T-cell (primary cell): Measurements from ENCODE around the gene CREBBP. TPM values are rescaled to one million over a fixed set of nuclear protein-coding genes. Genes with fewer than 3 reads are reported as not detected.

ENCODE experiments used
- ATAC-seq, 4 experiments: fragments of 200-7000 bp in 3 of 4; fragments of 150-1000 bp in 1 of 4; cut with Tn5 transposase; replicated peaks in 1 of 4; 1 replicate in 3 of 4; 2 replicates in 1 of 4; pipeline ENCODE4 v1.10.0; 2021; ENCODE audit warnings: moderate library complexity in 3 of 4, mild to moderate bottlenecking in 2 of 4, moderate number of reproducible peaks in 1 of 4
- CTCF ChIA-PET, 2 donors: fragments of 300-600 bp; sonication (Branson Sonifier 250); formaldehyde crosslinking; loops; one replicate each; lab custom pipeline; 2022; ENCODE audit warnings: antibody characterized with exemption in 2 of 2; lab: Charles Lee
- POLR2A ChIA-PET, 2 donors: fragments of 300-600 bp; sonication (Branson Sonifier 250); formaldehyde crosslinking; loops; one replicate each; lab custom pipeline; 2022; ENCODE audit warnings: antibody characterized with exemption in 2 of 2; lab: Charles Lee
- DNase-seq, 35 experiments: peaks; one replicate each; pipeline versions ENCODE4 v3.0.0 to v3.0.0-alpha.2; 2013 to 2023
- H3K27ac ChIP-seq: one replicate; pipeline ENCODE4 v1.5.1; 2013; ENCODE audit warnings: low read length
- H3K27me3 ChIP-seq, 2 experiments: replicated peaks in 1 of 2; 1 replicate in 1 of 2; 2 replicates in 1 of 2; pipeline versions ENCODE4 v1.6.1 to v1.7.0; 2013; ENCODE audit warnings: low read length in 1 of 2, mixed read lengths in 1 of 2; ENCODE audit not compliant: control insufficient read depth in 2 of 2, insufficient read depth in 2 of 2; ENCODE audit errors: extremely low read depth in 1 of 2
- H3K36me3 ChIP-seq, 2 donors: 1 replicate in 1 of 2; 2 replicates in 1 of 2; pipeline versions ENCODE4 v1.6.1 to v1.7.0; 2013; ENCODE audit warnings: low read length in 1 of 2; ENCODE audit not compliant: control insufficient read depth in 2 of 2, insufficient read depth in 1 of 2; ENCODE audit errors: extremely low read depth in 1 of 2
- H3K4me1 ChIP-seq, 2 experiments: 1 replicate in 1 of 2; 2 replicates in 1 of 2; pipeline versions ENCODE4 v1.6.1 to v1.7.0; 2013; ENCODE audit warnings: low read length in 2 of 2, mixed read lengths in 1 of 2; ENCODE audit not compliant: insufficient read depth in 2 of 2, control insufficient read depth in 1 of 2; ENCODE audit errors: extremely low read depth in 1 of 2
- H3K4me3 ChIP-seq, 2 donors: 1 replicate in 1 of 2; 2 replicates in 1 of 2; pipeline versions ENCODE4 v1.5.1 to v1.7.0; 2013; ENCODE audit warnings: mild to moderate bottlenecking in 2 of 2, low read length in 1 of 2, moderate library complexity in 1 of 2; ENCODE audit not compliant: control insufficient read depth in 1 of 2; ENCODE audit errors: extremely low read depth in 1 of 2
- H3K9me3 ChIP-seq: 2 replicates; pipeline ENCODE4 v1.7.0; 2013
- H3K27ac Mint-ChIP-seq, 2 donors: one replicate each; pipeline ENCODE4 v1.8.0; 2020 to 2021; ENCODE audit warnings: mild to moderate bottlenecking in 2 of 2, mixed read lengths in 2 of 2
- H3K27me3 Mint-ChIP-seq, 2 donors: one replicate each; pipeline ENCODE4 v1.8.0; 2021 to 2022; ENCODE audit warnings: mixed read lengths in 2 of 2
- H3K36me3 Mint-ChIP-seq: one replicate; pipeline ENCODE4 v1.8.0; 2021; ENCODE audit warnings: mixed read lengths
- H3K4me1 Mint-ChIP-seq, 3 donors: one replicate each; pipeline ENCODE4 v1.8.0; 2020 to 2022; ENCODE audit warnings: mixed read lengths in 3 of 3, mild to moderate bottlenecking in 1 of 3
- H3K4me3 Mint-ChIP-seq, 3 donors: one replicate each; pipeline ENCODE4 v1.8.0; 2020 to 2022; ENCODE audit warnings: mild to moderate bottlenecking in 3 of 3, mixed read lengths in 3 of 3, moderate library complexity in 3 of 3
- H3K9me3 Mint-ChIP-seq, 3 donors: one replicate each; pipeline ENCODE4 v1.8.0; 2020 to 2022; ENCODE audit warnings: mixed read lengths in 3 of 3
- WGBS: methylation state at CpG from one replicate; pipeline ENCODE4 v1.1.5; 2013; ENCODE audit warnings: missing lambda C conversion rate; ENCODE audit not compliant: insufficient coverage; 5-methylcytosine and 5-hydroxymethylcytosine counted together
- total RNA-seq, 35 experiments: library from RNA in 6 of 35; stranded (reverse) in 6 of 35; fragments of 120-200 nt in 1 of 35; gene quantifications; one replicate each; pipeline versions ENCODE4 v1.2.1 to v1.2.4 and lab custom pipeline; 2013 to 2026

CREBBP gene
- total RNA-seq, 5 donors from 2014 or later (not counting 1 experiment from before 2014, with no cell fraction given): 114 to 183 (median 127) TPM

GRCh38 chr16:3764409-3764808 lies 116.1 kb downstream of the CREBBP start:
- Mint-ChIP-seq H3K27ac (no peak overlapping the region), H3K36me3 (peaks cover 37% of the 10 kb centered on the region), H3K27me3 (no peaks in the 10 kb centered on the region), H3K4me1 (peaks cover 0 to 8% (median 3%) of the 10 kb centered on the region in 3 donors), H3K9me3 (no peaks in the 10 kb centered on the region), H3K4me3 (no peak overlapping the region)
- H3K9me3 ChIP-seq: no peaks in the 10 kb centered on the region
- no peaks in the 10 kb centered on the region for H3K27me3 ChIP-seq
- H3K27ac ChIP-seq: no peak overlapping the region
- peaks cover 21 to 70% of the 10 kb centered on the region in 2 donors for H3K36me3 ChIP-seq
- POLR2A ChIA-PET: no interaction called here
- CTCF ChIA-PET: no interaction called here
- DNase-seq (no peak), ATAC-seq (no peak)
- WGBS: no CpG with 5 or more reads among the region's 3 CpGs
- H3K4me1 ChIP-seq: no peaks in the 10 kb centered on the region
- no peak overlapping the region for H3K4me3 ChIP-seq

- H3K4me1 Mint-ChIP-seq: peaks cover 0 to 6% (median 3%) of the 10 kb centered on the region in 3 donors
- ChIA-PET POLR2A (interaction anchor here in 1 of 2 donors (0.7 kb wide), 1 partner anchor 137 kb away, joined by 3 read pairs; no protein-coding TSS in a partner anchor), CTCF (no interaction called here)
- H3K9me3 Mint-ChIP-seq: no peaks in the 10 kb centered on the region
- no peak for DNase-seq
- WGBS: 93% methylated on average over 6 of the region's 25 CpGs
- peaks cover 35% of the 10 kb centered on the region for H3K36me3 Mint-ChIP-seq
- no peaks in the 10 kb centered on the region for H3K27me3 Mint-ChIP-seq
- no peak for ATAC-seq
- Histone ChIP-seq H3K27ac (no peak overlapping the region), H3K9me3 (no peaks in the 10 kb centered on the region), H3K4me1 (no peaks in the 10 kb centered on the region), H3K36me3 (peaks cover 11 to 70% of the 10 kb centered on the region in 2 donors), H3K27me3 (no peaks in the 10 kb centered on the region), H3K4me3 (no peak overlapping the region)
- no peak overlapping the region for H3K27ac Mint-ChIP-seq
- no peak overlapping the region for H3K4me3 Mint-ChIP-seq
Observed at GRCh38 chr16:3762107-3762750, 118.3 kb downstream of the CREBBP start.

GRCh38 chr16:3761375-3762106 lies 119.0 kb downstream of the CREBBP start:
- H3K27ac Mint-ChIP-seq: no peak overlapping the region
- CTCF ChIA-PET: no interaction called here
- H3K36me3 Mint-ChIP-seq: peaks cover 31% of the 10 kb centered on the region

GRCh38 chr16:3760518-3760917 lies 120.0 kb downstream of the CREBBP start:
- WGBS: 100% methylated on average over 1 of the region's 6 CpGs
- no peaks in the 10 kb centered on the region for H3K9me3 ChIP-seq
- no peak overlapping the region for H3K27ac Mint-ChIP-seq
- no peaks in the 10 kb centered on the region for H3K27me3 ChIP-seq
- H3K4me1 Mint-ChIP-seq: peaks cover 0 to 2% (median 0%) of the 10 kb centered on the region in 3 donors
- H3K36me3 Mint-ChIP-seq: peaks cover 30% of the 10 kb centered on the region
- DNase-seq: no peak
- H3K27ac ChIP-seq: no peak overlapping the region
- peaks cover 7 to 69% of the 10 kb centered on the region in 2 donors for H3K36me3 ChIP-seq
- ATAC-seq: no peak
- no peak overlapping the region for H3K4me3 ChIP-seq
- H3K4me3 Mint-ChIP-seq: no peak overlapping the region
- no peaks in the 10 kb centered on the region for H3K27me3 Mint-ChIP-seq
- ChIA-PET POLR2A (interaction anchor here in 1 of 2 donors (0.6 kb wide), 1 partner anchor 8 kb away, joined by 5 read pairs; no protein-coding TSS in a partner anchor), CTCF (no interaction called here)
- H3K9me3 Mint-ChIP-seq: no peaks in the 10 kb centered on the region
- no peaks in the 10 kb centered on the region for H3K4me1 ChIP-seq

More at GRCh38 chr16:3761375-3762106, 119.0 kb downstream of the CREBBP start:
- 91% methylated on average over 10 of the region's 14 CpGs for WGBS
- Mint-ChIP-seq H3K9me3 (no peaks in the 10 kb centered on the region), H3K4me1 (peaks cover 0 to 3% (median under 1%) of the 10 kb centered on the region in 3 donors), H3K4me3 (no peak overlapping the region), H3K27me3 (no peaks in the 10 kb centered on the region)
- Histone ChIP-seq H3K27me3 (no peaks in the 10 kb centered on the region), H3K4me1 (no peaks in the 10 kb centered on the region), H3K36me3 (peaks cover 8 to 70% of the 10 kb centered on the region in 2 donors), H3K27ac (no peak overlapping the region), H3K4me3 (no peak overlapping the region), H3K9me3 (no peaks in the 10 kb centered on the region)
- POLR2A ChIA-PET: interaction anchor here in 1 of 2 donors (0.7 kb wide), 1 partner anchor 137 kb away, joined by 3 read pairs; no protein-coding TSS in a partner anchor
- DNase-seq (no peak), ATAC-seq (no peak)

GRCh38 chr16:3759736-3760135 lies 120.8 kb downstream of the CREBBP start:
- peaks cover 30% of the 10 kb centered on the region for H3K36me3 Mint-ChIP-seq
- POLR2A ChIA-PET: interaction anchor here in 1 of 2 donors (0.7 kb wide), 1 partner anchor 986 kb away, joined by 5 read pairs; no protein-coding TSS in a partner anchor
- Histone ChIP-seq H3K9me3 (no peaks in the 10 kb centered on the region), H3K27ac (no peak overlapping the region), H3K4me1 (no peaks in the 10 kb centered on the region), H3K36me3 (peaks cover 7 to 71% of the 10 kb centered on the region in 2 donors), H3K27me3 (no peaks in the 10 kb centered on the region), H3K4me3 (no peak overlapping the region)
- CTCF ChIA-PET: no interaction called here
- WGBS: no CpG with 5 or more reads among the region's 5 CpGs
- H3K4me1 Mint-ChIP-seq: peaks cover 0 to 2% (median 0%) of the 10 kb centered on the region in 3 donors
- DNase-seq: no peak
- ATAC-seq: no peak
- no peak overlapping the region for H3K4me3 Mint-ChIP-seq
- no peaks in the 10 kb centered on the region for H3K27me3 Mint-ChIP-seq
- no peaks in the 10 kb centered on the region for H3K9me3 Mint-ChIP-seq
- H3K27ac Mint-ChIP-seq: no peak overlapping the region

- Histone ChIP-seq H3K9me3 (no peaks in the 10 kb centered on the region), H3K27ac (no peak overlapping the region), H3K4me1 (no peaks in the 10 kb centered on the region), H3K27me3 (no peaks in the 10 kb centered on the region), H3K36me3 (peaks cover 3 to 73% of the 10 kb centered on the region in 2 donors), H3K4me3 (no peak overlapping the region)
- DNase-seq (no peak), ATAC-seq (no peak)
- Mint-ChIP-seq H3K27ac (no peak overlapping the region), H3K36me3 (peaks cover 49% of the 10 kb centered on the region), H3K9me3 (no peaks in the 10 kb centered on the region), H3K4me3 (no peak overlapping the region), H3K4me1 (peaks cover 8 to 13% (median 12%) of the 10 kb centered on the region in 3 donors), H3K27me3 (no peaks in the 10 kb centered on the region)
- ChIA-PET CTCF (no interaction called here), POLR2A (no interaction called here)
- WGBS: 99% methylated on average over 9 of the region's 9 CpGs
Observed at GRCh38 chr16:3756113-3756512, 124.4 kb downstream of the CREBBP start.
